Prostate gland (tissue), 2 donors: ENCODE measurements around the gene MED6.

Experiments
- POLR2A ChIP-seq: fragments of 450-650 bp; IDR thresholded peaks from one replicate; pipeline ENCODE4 v1.6.1; 2016; ENCODE audit warnings: antibody characterized with exemption, mild to moderate bottlenecking
- POLR2AphosphoS5 ChIP-seq: sonication (generic); formaldehyde crosslinking; IDR thresholded peaks from one replicate; pipeline ENCODE4 v1.6.1; 2017; ENCODE audit warnings: antibody characterized with exemption
- TF ChIP-seq, protein P1 (sequence below), 4 experiments: fragments of 200-600 bp in 2 of 4; fragments of 450-650 bp in 2 of 4; sonication (generic) in 2 of 4; IDR thresholded peaks; 1 replicate in 3 of 4; 2 replicates in 1 of 4; pipeline ENCODE4 v1.5.1; 2016 to 2019; ENCODE audit warnings: antibody characterized with exemption in 4 of 4, mild to moderate bottlenecking in 2 of 4, moderate library complexity in 2 of 4

DNA sequence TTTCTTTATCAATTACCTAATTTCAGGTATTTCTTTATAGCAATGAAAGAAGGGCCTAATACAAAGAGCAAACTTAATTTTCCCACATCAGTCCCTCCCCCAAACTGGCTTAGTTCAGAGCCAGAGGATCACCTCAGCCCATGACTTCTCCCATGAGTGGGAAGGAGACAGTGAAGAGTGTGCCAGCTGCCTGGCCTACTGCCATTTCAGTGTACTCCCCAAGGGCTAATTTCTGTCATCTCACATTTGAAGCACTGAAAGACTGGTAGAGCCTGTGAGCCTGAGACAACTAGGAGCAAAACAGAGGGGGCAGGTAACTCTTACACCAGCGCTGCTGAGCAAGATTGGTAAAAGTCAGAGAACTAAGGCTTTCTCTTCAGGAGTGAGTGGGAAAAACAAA is 36.6 kb downstream of the MED6 start:
- TF ChIP-seq, protein P1, sequence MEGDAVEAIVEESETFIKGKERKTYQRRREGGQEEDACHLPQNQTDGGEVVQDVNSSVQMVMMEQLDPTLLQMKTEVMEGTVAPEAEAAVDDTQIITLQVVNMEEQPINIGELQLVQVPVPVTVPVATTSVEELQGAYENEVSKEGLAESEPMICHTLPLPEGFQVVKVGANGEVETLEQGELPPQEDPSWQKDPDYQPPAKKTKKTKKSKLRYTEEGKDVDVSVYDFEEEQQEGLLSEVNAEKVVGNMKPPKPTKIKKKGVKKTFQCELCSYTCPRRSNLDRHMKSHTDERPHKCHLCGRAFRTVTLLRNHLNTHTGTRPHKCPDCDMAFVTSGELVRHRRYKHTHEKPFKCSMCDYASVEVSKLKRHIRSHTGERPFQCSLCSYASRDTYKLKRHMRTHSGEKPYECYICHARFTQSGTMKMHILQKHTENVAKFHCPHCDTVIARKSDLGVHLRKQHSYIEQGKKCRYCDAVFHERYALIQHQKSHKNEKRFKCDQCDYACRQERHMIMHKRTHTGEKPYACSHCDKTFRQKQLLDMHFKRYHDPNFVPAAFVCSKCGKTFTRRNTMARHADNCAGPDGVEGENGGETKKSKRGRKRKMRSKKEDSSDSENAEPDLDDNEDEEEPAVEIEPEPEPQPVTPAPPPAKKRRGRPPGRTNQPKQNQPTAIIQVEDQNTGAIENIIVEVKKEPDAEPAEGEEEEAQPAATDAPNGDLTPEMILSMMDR (IDR thresholded peaks at IDR 0.05), result no peak
- no peak for TF ChIP-seq POLR2A
- no peak for TF ChIP-seq POLR2AphosphoS5
